ENCODE data around the gene DNAH6.

- TF ChIP-seq GATA2 (IDR thresholded peaks at IDR 0.05; ENCODE audit: low read depth, low read length) (no peak), GATA3 (IDR thresholded peaks at IDR 0.05; ENCODE audit: low read depth, low read length) (no peak)
Measured at GRCh38 chr2:84836215-84836614, 319.9 kb downstream of the DNAH6 start.

Measured in SH-SY5Y (cell line).